K562 (cell line): ENCODE data around the gene SNX30. TPM values are rescaled to one million over a fixed set of nuclear protein-coding genes. Genes with fewer than 3 reads are reported as not detected.
A peak's percentile ranks its signal among the peaks of the same experiment; 100 is the strongest.

Source experiments
- AFF1 ChIP-seq, 2 experiments: fragments of 450-650 bp; IDR thresholded peaks; 2 replicates each; pipeline ENCODE4 v1.6.1; 2018; ENCODE audit warnings: mild to moderate bottlenecking in 2 of 2, low read depth in 1 of 2; ENCODE audit not compliant: partially characterized antibody in 2 of 2
- ARNT ChIP-seq, 2 experiments: fragments of 450-650 bp; IDR thresholded peaks; 2 replicates each; pipeline ENCODE4 v1.6.1; 2016; ENCODE audit warnings: mild to moderate bottlenecking in 1 of 2
- BHLHE40 ChIP-seq: IDR thresholded peaks from 2 replicates; pipeline ENCODE4 v1.6.1; 2011; ENCODE audit warnings: low read length, improper control_type of control experiment
- CREM ChIP-seq: IDR thresholded peaks from 2 replicates; pipeline ENCODE4 v1.6.1; 2014; ENCODE audit warnings: antibody characterized with exemption, low read depth
- RBBP5 ChIP-seq: fragments of 200-600 bp; sonication (generic); IDR thresholded peaks from 2 replicates; pipeline ENCODE4 v1.6.1; 2012; ENCODE audit warnings: borderline replicate concordance, mild to moderate bottlenecking, low read length, control low read depth, inconsistent platforms; ENCODE audit not compliant: insufficient read depth, poor library complexity, severe bottlenecking
- SMAD4 ChIP-seq: fragments of 250-450 bp; sonication (Bioruptor Pico); conservative IDR thresholded peaks from 2 replicates; pipeline ENCODE4 v1.8.0; 2021; ENCODE audit warnings: inconsistent platforms, mild to moderate bottlenecking, moderate library complexity
- SP2 ChIP-seq: IDR thresholded peaks from 2 replicates; pipeline ENCODE4 v1.6.1; 2011; ENCODE audit warnings: mild to moderate bottlenecking, low read depth, low read length, moderate library complexity; ENCODE audit not compliant: poor library complexity, severe bottlenecking; ENCODE audit errors: extremely low read depth
- ZBTB33 ChIP-seq: sonication (generic); formaldehyde crosslinking; IDR thresholded peaks from 2 replicates; pipeline ENCODE4 v1.8.1; 2023; ENCODE audit warnings: mild to moderate bottlenecking, missing genetic modification reagents
- ZBTB9 ChIP-seq: fragments of 450-650 bp; formaldehyde crosslinking; IDR thresholded peaks from 2 replicates; pipeline ENCODE4 v1.4.0; 2020; ENCODE audit warnings: mild to moderate bottlenecking, moderate library complexity
- ZMIZ1 ChIP-seq, 2 experiments: fragments of 150-350 bp in 1 of 2; IDR thresholded peaks; 2 replicates each; pipeline ENCODE4 v1.6.1; 2012 to 2016; ENCODE audit warnings: low read depth in 2 of 2, low read length in 2 of 2, mild to moderate bottlenecking in 1 of 2, moderate library complexity in 1 of 2
- ZNF253 ChIP-seq: fragments of 250-450 bp; sonication (Bioruptor Pico); conservative IDR thresholded peaks from 2 replicates; pipeline ENCODE4 v1.6.1; 2021; ENCODE audit warnings: mild to moderate bottlenecking
- polyA plus RNA-seq, 8 experiments: library from polyadenylated mRNA; depleted of rRNA in 4 of 8; stranded (reverse) in 5 of 8; unstranded in 3 of 8; fragments of >200 nt; fragmentation: Nextera tagmentation in 2 of 8; fragmentation: Illumina TruSeq in 1 of 8; extraction: Ambion mirVana in 2 of 8; extraction: Trizol in 1 of 8; gene quantifications; 2 replicates each; pipeline versions ENCODE4 v1.2.1 to v1.2.3, GENCODE V29; 2011 to 2014; ENCODE audit warnings: inconsistent platforms in 1 of 8, missing spikeins in 1 of 8
- total RNA-seq, 7 experiments: library from RNA; depleted of rRNA in 6 of 7; stranded (reverse); fragments of >200 nt in 6 of 7; fragmentation: Illumina TruSeq in 2 of 7; extraction: Trizol in 2 of 7; gene quantifications; 2 replicates each; pipeline versions ENCODE4 v1.2.1 to v1.2.3, GENCODE V29; 2011 to 2021; ENCODE audit warnings: low replicate concordance in 1 of 7
- TF ChIP-seq, protein P1 (sequence below): fragments of 450-650 bp; formaldehyde crosslinking; IDR thresholded peaks from 2 replicates; pipeline ENCODE4 v1.4.0; 2020; ENCODE audit warnings: mild to moderate bottlenecking, moderate library complexity

The SNX30 gene
- total and polyA plus RNA-seq, 9 of the 15 experiments (the other 6 are each of a cell fraction or from before 2014, with no cell fraction given) = 0.76 to 5.9 (median 3.3) TPM

- TF ChIP-seq ZBTB9 (CRISPR knock-in tag) = no peak
- no peak for TF ChIP-seq AFF1 (IDR thresholded peaks at IDR 0.05; ENCODE audit: low read depth in 1 of 2, partially characterized antibody in 2 of 2)
- no peak for TF ChIP-seq RBBP5
- TF ChIP-seq ZNF253 = no peak
- TF ChIP-seq BHLHE40 = peak; percentile 42; the same call in 1 of the 2 replicates
- no peak for TF ChIP-seq SP2
- TF ChIP-seq ARNT (IDR thresholded peaks at IDR 0.05) = peak in 1 of 2 experiments; percentile 56; a peak in 1 of 4 replicates
- 0 out of 2 replicates have a peak, but pooled peaks have one; percentile 35 for TF ChIP-seq CREM
- TF ChIP-seq, protein P1, sequence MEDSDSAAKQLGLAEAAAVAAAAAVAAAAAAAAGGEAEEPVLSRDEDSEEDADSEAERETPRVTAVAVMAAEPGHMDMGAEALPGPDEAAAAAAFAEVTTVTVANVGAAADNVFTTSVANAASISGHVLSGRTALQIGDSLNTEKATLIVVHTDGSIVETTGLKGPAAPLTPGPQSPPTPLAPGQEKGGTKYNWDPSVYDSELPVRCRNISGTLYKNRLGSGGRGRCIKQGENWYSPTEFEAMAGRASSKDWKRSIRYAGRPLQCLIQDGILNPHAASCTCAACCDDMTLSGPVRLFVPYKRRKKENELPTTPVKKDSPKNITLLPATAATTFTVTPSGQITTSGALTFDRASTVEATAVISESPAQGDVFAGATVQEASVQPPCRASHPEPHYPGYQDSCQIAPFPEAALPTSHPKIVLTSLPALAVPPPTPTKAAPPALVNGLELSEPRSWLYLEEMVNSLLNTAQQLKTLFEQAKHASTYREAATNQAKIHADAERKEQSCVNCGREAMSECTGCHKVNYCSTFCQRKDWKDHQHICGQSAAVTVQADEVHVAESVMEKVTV (CRISPR knock-in tag) = peak; percentile 76
- TF ChIP-seq ZBTB33 = peak; percentile 22; the same call in 1 of the 2 replicates
- no peak for TF ChIP-seq ZMIZ1 (IDR thresholded peaks at IDR 0.05; ENCODE audit: low read depth in 2 of 2, low read length in 2 of 2)
- no peak for TF ChIP-seq SMAD4 (CRISPR knock-in tag)
These were observed 94.4 kb downstream of the SNX30 start (continued) for GRCh38 chr9:112844771-112845542.
